Adipocyte (in vitro differentiated cells): ENCODE measurements around the gene WNT7B.

Experiments used
- DNase-seq: peaks from one replicate; pipeline ENCODE4 v3.0.0-alpha.2; 2015; ENCODE audit warnings: low read depth
- H3K27me3 ChIP-seq: replicated peaks from 2 replicates; pipeline ENCODE4 v1.7.0; 2013; ENCODE audit warnings: mild to moderate bottlenecking, low read length, moderate library complexity; ENCODE audit not compliant: control insufficient read depth, insufficient read depth
- H3K36me3 ChIP-seq: 2 replicates; pipeline ENCODE4 v1.7.0; 2013; ENCODE audit warnings: low read length, mild to moderate bottlenecking, moderate library complexity; ENCODE audit not compliant: control insufficient read depth, insufficient read depth, severe bottlenecking
- H3K4me1 ChIP-seq: 2 replicates; pipeline ENCODE4 v1.7.0; 2013; ENCODE audit warnings: mild to moderate bottlenecking, low read length, moderate library complexity; ENCODE audit not compliant: control insufficient read depth, insufficient read depth
- H3K4me3 ChIP-seq: 2 replicates; pipeline ENCODE4 v1.7.0; 2013; ENCODE audit warnings: mild to moderate bottlenecking, low read length, moderate library complexity
- H3K9ac ChIP-seq: 2 replicates; pipeline ENCODE4 v1.7.0; 2013; ENCODE audit warnings: mild to moderate bottlenecking, low read length, moderate library complexity
- H3K9me3 ChIP-seq: 2 replicates; pipeline ENCODE4 v1.7.0; 2013; ENCODE audit warnings: mild to moderate bottlenecking, low read length, moderate library complexity; ENCODE audit not compliant: control insufficient read depth

WNT7B gene

GRCh38 chr22:45977003-45977411 lies at the start of gene WNT7B:
TSS of gene WNT7B (minus strand) at chr22:45977162. CDS start at chr22:45976754, 408 bp downstream.
- Histone ChIP-seq H3K27me3 (peaks cover 43% of the 10 kb centered on the region), H3K36me3 (no peaks in the 10 kb centered on the region), H3K4me3 (no peak within 1 kb of the TSS), H3K4me1 (peaks cover 4% of the 10 kb centered on the region), H3K9me3 (no peaks in the 10 kb centered on the region), H3K9ac (no peak within 1 kb of the TSS)
- DNase-seq: peak; percentile 21

- Histone ChIP-seq H3K9ac (peak overlapping the region; percentile 81), H3K4me1 (peaks cover 4% of the 10 kb centered on the region), H3K9me3 (no peaks in the 10 kb centered on the region), H3K27me3 (no peaks in the 10 kb centered on the region), H3K36me3 (no peaks in the 10 kb centered on the region), H3K4me3 (no peak overlapping the region)
- no peak for DNase-seq
Observed at GRCh38 chr22:46025973-46026898, 49.3 kb upstream of the WNT7B start.

GRCh38 chr22:46025225-46025972 lies 48.4 kb upstream of the WNT7B start:
- Histone ChIP-seq H3K9me3 (no peaks in the 10 kb centered on the region), H3K4me1 (peaks cover 4% of the 10 kb centered on the region), H3K27me3 (no peaks in the 10 kb centered on the region), H3K4me3 (no peak overlapping the region), H3K36me3 (no peaks in the 10 kb centered on the region), H3K9ac (no peak overlapping the region)
- no peak for DNase-seq

DNA sequence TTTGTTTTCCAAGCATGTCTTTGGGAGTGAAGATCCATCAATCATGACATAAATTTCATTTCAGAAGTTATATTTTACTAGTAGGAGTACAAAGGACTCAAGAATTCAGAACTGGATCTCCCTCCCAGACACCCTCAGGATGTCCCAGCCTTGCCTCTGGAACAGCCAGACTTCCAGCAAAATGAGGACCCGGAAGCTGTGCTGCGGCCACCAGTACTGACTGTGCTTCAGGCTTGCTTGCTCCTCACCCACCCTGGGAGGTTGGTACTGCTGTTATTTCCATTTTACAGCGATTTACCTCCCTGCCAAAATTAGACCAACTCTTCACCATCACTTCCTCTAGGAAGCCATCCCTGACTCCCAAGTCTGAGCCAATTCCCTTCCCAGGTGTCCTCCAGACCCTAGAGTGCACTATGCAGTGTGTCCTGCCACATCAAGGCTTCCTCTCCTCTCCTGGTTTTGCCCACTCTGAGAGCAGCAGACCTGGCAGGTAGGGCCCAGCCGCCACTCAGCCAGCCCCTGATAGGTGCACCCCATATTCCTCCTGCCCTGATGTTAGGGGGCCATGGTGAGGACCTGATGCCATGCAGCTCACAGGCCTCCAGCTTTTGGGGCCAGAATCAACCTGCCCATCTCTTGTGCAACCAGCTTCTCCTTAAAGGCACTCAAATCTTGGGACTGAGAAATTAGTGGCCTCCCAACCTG lies 47.3 kb upstream of the WNT7B start:
- Histone ChIP-seq H3K9ac (no peak overlapping the region), H3K4me1 (peaks cover 4% of the 10 kb centered on the region), H3K36me3 (no peaks in the 10 kb centered on the region), H3K27me3 (no peaks in the 10 kb centered on the region), H3K9me3 (no peaks in the 10 kb centered on the region), H3K4me3 (no peak overlapping the region)
- DNase-seq: no peak

DNA sequence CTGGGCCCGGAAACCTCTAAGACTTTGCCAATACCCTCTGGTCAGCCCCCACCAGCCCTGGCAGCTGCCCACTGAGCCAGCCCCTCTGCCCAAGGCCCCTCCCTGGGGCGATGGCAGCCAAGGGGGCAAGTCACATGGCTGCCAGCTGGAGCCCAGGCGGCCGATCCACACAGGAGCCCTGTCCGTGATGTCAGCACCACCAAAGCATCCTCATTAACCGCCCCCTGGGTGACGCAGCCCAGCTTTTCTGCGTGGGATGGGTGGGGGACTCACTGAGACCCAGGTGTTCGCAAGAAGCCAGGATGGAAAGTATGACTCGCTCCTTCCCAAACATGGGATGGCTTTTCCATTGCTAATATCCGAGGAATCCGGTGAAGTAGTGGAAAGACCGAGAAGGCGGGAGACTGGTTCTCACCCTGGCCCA lies 46.6 kb upstream of the WNT7B start:
- Histone ChIP-seq H3K4me3 (no peak overlapping the region), H3K9me3 (no peaks in the 10 kb centered on the region), H3K4me1 (peaks cover 10% of the 10 kb centered on the region), H3K36me3 (no peaks in the 10 kb centered on the region), H3K27me3 (no peaks in the 10 kb centered on the region), H3K9ac (no peak overlapping the region)
- no peak for DNase-seq

DNA sequence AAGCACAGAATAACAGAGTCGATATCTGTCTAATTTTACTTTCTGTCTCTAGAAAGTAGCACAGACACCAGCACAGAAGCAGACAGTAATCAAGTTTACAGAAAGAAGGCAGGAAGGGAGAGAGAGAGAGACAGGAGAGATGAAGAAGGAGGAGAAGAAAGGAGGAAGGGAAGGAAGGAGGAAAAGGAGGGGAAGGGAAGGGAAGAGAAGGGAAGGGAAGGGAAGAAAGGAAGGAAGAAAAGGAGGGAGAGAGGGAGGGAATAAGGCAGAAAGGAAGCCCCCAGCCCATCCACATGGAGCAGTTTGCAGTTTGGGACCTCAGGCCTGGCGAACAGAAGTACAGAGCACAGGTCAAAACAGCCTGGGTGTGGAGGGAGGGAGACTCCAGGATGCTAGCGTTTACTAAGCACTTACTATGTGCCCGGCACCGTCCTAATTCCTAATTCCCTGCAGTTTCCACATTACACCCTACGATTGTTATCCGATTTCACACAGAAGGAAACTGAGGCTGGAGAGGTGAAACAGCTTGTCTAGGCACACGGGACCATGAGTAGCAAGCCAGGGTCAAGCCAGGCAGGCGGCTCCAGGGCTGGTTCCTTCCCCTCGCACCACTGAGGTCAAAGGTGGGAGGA lies 46.0 kb upstream of the WNT7B start:
- no peak overlapping the region for H3K9ac ChIP-seq
- no peak for DNase-seq
- no peaks in the 10 kb centered on the region for H3K36me3 ChIP-seq
- H3K4me3 ChIP-seq: no peak overlapping the region
- no peaks in the 10 kb centered on the region for H3K9me3 ChIP-seq
- H3K27me3 ChIP-seq: no peaks in the 10 kb centered on the region
- H3K4me1 ChIP-seq: peaks cover 12% of the 10 kb centered on the region

GRCh38 chr22:46021577-46021976 lies 44.6 kb upstream of the WNT7B start:
- no peaks in the 10 kb centered on the region for H3K36me3 ChIP-seq
- H3K9me3 ChIP-seq: no peaks in the 10 kb centered on the region
- peaks cover 21% of the 10 kb centered on the region for H3K4me1 ChIP-seq
- no peaks in the 10 kb centered on the region for H3K27me3 ChIP-seq
- H3K9ac ChIP-seq: no peak overlapping the region
- DNase-seq: no peak
- no peak overlapping the region for H3K4me3 ChIP-seq

DNA sequence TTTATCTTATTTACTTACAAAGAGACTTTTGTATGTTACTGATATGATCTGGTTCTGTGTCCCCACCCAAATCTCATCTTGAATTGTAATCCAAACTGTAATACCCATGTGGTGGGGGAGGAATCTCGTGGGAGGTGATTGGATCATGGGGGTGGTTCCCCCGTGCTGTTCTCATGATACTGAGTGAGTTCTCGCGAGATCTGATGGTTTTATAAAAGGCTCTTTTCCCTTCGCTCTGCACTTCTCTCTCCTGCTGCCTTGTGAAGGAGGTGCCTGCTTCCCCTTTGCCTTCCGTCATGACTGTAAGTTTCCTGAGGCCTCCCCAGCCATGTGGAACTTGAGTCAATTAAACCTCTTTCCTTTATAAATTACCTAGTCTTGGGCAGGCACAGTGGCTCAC lies 42.4 kb upstream of the WNT7B start:
- Histone ChIP-seq H3K27me3 (no peaks in the 10 kb centered on the region), H3K9ac (peak overlapping the region; percentile 54), H3K4me1 (peaks cover 32% of the 10 kb centered on the region), H3K4me3 (no peak overlapping the region), H3K36me3 (no peaks in the 10 kb centered on the region), H3K9me3 (no peaks in the 10 kb centered on the region)
- DNase-seq: no peak

DNA sequence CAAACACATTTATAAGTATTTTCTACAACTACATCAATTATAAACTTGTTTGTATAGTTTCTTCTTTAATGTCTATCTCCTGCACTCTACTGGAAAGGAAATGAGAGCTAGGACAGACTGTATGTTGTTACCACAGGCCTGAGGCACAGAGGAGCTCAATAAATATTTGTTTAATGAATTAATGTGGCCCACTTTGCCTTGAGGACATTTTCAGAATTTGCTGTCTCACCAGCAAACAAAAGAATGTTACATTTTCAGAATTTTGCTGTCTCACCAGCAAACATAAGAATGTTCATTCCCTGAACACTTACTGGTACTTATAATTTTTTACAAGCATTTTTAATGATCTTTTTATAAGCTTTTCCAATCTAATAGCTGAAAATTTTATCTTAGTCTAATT lies 41.9 kb upstream of the WNT7B start:
- no peak for DNase-seq
- H3K9ac ChIP-seq: peak overlapping the region; percentile 54

DNA sequence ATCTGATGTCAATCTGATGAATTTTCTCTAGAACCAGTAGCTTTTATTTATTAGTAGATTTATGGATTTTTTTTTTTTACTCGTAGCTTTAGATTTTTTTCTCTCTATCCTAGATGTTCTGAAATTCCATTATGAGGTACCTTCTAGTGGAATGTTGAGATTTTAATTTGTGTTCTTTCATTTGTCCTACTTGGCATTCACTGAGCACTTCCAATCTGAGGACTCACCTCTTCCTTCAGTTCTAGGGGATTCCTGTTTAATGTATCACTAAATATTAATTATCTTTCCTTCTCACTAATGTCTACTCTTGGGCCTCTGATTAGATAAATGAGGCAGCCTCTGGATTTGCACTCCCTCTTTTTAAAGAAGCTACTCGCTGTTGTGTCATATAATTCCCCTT lies 40.2 kb upstream of the WNT7B start:
- peaks cover 44% of the 10 kb centered on the region for H3K4me1 ChIP-seq
- H3K36me3 ChIP-seq: no peaks in the 10 kb centered on the region
- DNase-seq: no peak
- no peak overlapping the region for H3K4me3 ChIP-seq
- H3K9me3 ChIP-seq: no peaks in the 10 kb centered on the region
- peak overlapping the region; percentile 51 for H3K9ac ChIP-seq
- no peaks in the 10 kb centered on the region for H3K27me3 ChIP-seq

More for the DNA sequence above, 41.9 kb upstream of the WNT7B start:
- H3K27me3 ChIP-seq: no peaks in the 10 kb centered on the region
- H3K4me1 ChIP-seq: peaks cover 32% of the 10 kb centered on the region
- no peak overlapping the region for H3K4me3 ChIP-seq
- H3K36me3 ChIP-seq: no peaks in the 10 kb centered on the region
- no peaks in the 10 kb centered on the region for H3K9me3 ChIP-seq
